Suprapubic skin (tissue), 4 donors: ENCODE measurements around the gene ELP5. TPM values are rescaled to one million over a fixed set of nuclear protein-coding genes. Genes with fewer than 3 reads are reported as not detected.

Experiments used
- DNase-seq, 2 donors: peaks; one replicate each; pipeline ENCODE4 v3.0.0-alpha.2; 2019; ENCODE audit warnings: low spot score in 2 of 2
- H3K27ac ChIP-seq: fragments of 200-600 bp; sonication (generic); one replicate; pipeline ENCODE4 v1.5.1; 2019
- H3K27me3 ChIP-seq: fragments of 200-600 bp; sonication (generic); one replicate; pipeline ENCODE4 v1.5.1; 2019
- H3K36me3 ChIP-seq: fragments of 200-600 bp; sonication (generic); one replicate; pipeline ENCODE4 v1.5.1; 2019
- H3K4me1 ChIP-seq: fragments of 200-600 bp; sonication (generic); one replicate; pipeline ENCODE4 v1.5.1; 2019
- H3K4me3 ChIP-seq: fragments of 200-600 bp; sonication (generic); one replicate; pipeline ENCODE4 v1.5.1; 2019; ENCODE audit warnings: mild to moderate bottlenecking
- H3K9me3 ChIP-seq: fragments of 200-600 bp; sonication (generic); one replicate; pipeline ENCODE4 v1.5.1; 2019
- CTCF ChIP-seq, 2 donors: fragments of 200-600 bp in 1 of 2; fragments of 450-650 bp in 1 of 2; sonication (generic) in 1 of 2; IDR thresholded peaks; one replicate each; pipeline ENCODE4 v1.5.1; 2016 to 2019; ENCODE audit warnings: antibody characterized with exemption in 2 of 2, mild to moderate bottlenecking in 1 of 2, moderate library complexity in 1 of 2
- EP300 ChIP-seq: sonication (generic); formaldehyde crosslinking; IDR thresholded peaks from one replicate; pipeline ENCODE4 v1.6.1; 2017; ENCODE audit warnings: antibody characterized with exemption
- POLR2A ChIP-seq, 2 donors: fragments of 450-650 bp; IDR thresholded peaks; one replicate each; pipeline ENCODE4 v1.6.1; 2017; ENCODE audit warnings: antibody characterized with exemption in 2 of 2, mild to moderate bottlenecking in 2 of 2, moderate library complexity in 2 of 2
- POLR2AphosphoS5 ChIP-seq, 3 donors: sonication (generic); formaldehyde crosslinking; IDR thresholded peaks; one replicate each; pipeline ENCODE4 v1.6.1; 2017; ENCODE audit warnings: antibody characterized with exemption in 3 of 3
- WGBS: methylation state at CpG from one replicate; pipeline ENCODE4 v1.1.5; 2018; 5-methylcytosine and 5-hydroxymethylcytosine counted together
- total RNA-seq, 4 donors: library from RNA; depleted of rRNA; stranded (reverse); fragments of >200 nt; gene quantifications; one replicate each; pipeline ENCODE4 v1.1.0, GENCODE V29; 2016

The ELP5 gene
- total RNA-seq, 4 donors from 2014 or later: 13.6 to 29.7 (median 20.3) TPM

GRCh38 chr17:7229504-7229903 lies 22.5 kb upstream of the ELP5 start:
- no peak overlapping the region for H3K27ac ChIP-seq

GRCh38 chr17:7232114-7232513 lies 19.9 kb upstream of the ELP5 start:
- whole genome bisulfite sequencing: 79% methylated on average over 5 of the region's 5 CpGs
- Histone ChIP-seq H3K9me3 (no peaks in the 10 kb centered on the region), H3K4me1 (peaks cover 63% of the 10 kb centered on the region), H3K4me3 (no peak overlapping the region), H3K36me3 (peaks cover 23% of the 10 kb centered on the region), H3K27me3 (no peaks in the 10 kb centered on the region), H3K27ac (no peak overlapping the region)
- DNase-seq: no peak
- no peak for TF ChIP-seq POLR2A (IDR thresholded peaks at IDR 0.05)
- no peak for TF ChIP-seq EP300
- TF ChIP-seq POLR2AphosphoS5 (IDR thresholded peaks at IDR 0.05): no peak
- no peak for TF ChIP-seq CTCF (IDR thresholded peaks at IDR 0.05)

More at GRCh38 chr17:7229504-7229903, 22.5 kb upstream of the ELP5 start:
- Histone ChIP-seq H3K4me3 (no peak overlapping the region), H3K27me3 (no peaks in the 10 kb centered on the region), H3K36me3 (peaks cover 50% of the 10 kb centered on the region), H3K9me3 (no peaks in the 10 kb centered on the region), H3K4me1 (peaks cover 38% of the 10 kb centered on the region)
- WGBS: 95% methylated on average over 19 of the region's 19 CpGs
- DNase-seq: no peak
- TF ChIP-seq POLR2A (IDR thresholded peaks at IDR 0.05) (no peak), CTCF (IDR thresholded peaks at IDR 0.05) (no peak), POLR2AphosphoS5 (IDR thresholded peaks at IDR 0.05) (no peak)

GRCh38 chr17:7233701-7234082 lies 18.3 kb upstream of the ELP5 start:
- Histone ChIP-seq H3K27me3 (no peaks in the 10 kb centered on the region), H3K27ac (peak overlapping the region; percentile 87), H3K4me1 (peaks cover 66% of the 10 kb centered on the region), H3K36me3 (peaks cover 12% of the 10 kb centered on the region), H3K4me3 (peak overlapping the region; percentile 83), H3K9me3 (no peaks in the 10 kb centered on the region)
- WGBS: 0% methylated on average over 9 of the region's 9 CpGs
- no peak for DNase-seq
- TF ChIP-seq CTCF (IDR thresholded peaks at IDR 0.05) (no peak), POLR2AphosphoS5 (IDR thresholded peaks at IDR 0.05) (no peak), POLR2A (IDR thresholded peaks at IDR 0.05) (no peak), EP300 (no peak)

- TF ChIP-seq POLR2AphosphoS5 (IDR thresholded peaks at IDR 0.05): peak in 2 of 3 donors; percentile 76 to 85
- peak in 1 of 2 donors; percentile 65 for TF ChIP-seq POLR2A (IDR thresholded peaks at IDR 0.05)
- TF ChIP-seq EP300: no peak
- Histone ChIP-seq H3K27me3 (no peaks in the 10 kb centered on the region), H3K4me1 (peaks cover 64% of the 10 kb centered on the region), H3K27ac (peak within 1 kb of the TSS; percentile 87), H3K36me3 (peaks cover 6% of the 10 kb centered on the region), H3K9me3 (no peaks in the 10 kb centered on the region), H3K4me3 (peak within 1 kb of the TSS; percentile 83)
- DNase-seq: peak; percentile 98 to 99
- WGBS: 2% methylated on average over 13 of the region's 72 CpGs
Observed at GRCh38 chr17:7234083-7234951, 17.7 kb upstream of the ELP5 start, which contains the start of gene DVL2. Gene DVL2 (minus strand): TSS chr17:7234517. CDS start chr17:7234262, 255 bp downstream.

GRCh38 chr17:7235693-7236665 lies 16.0 kb upstream of the ELP5 start:
- Histone ChIP-seq H3K4me1 (peaks cover 71% of the 10 kb centered on the region), H3K27me3 (no peaks in the 10 kb centered on the region)
- WGBS: 79% methylated on average over 22 of the region's 22 CpGs

More at GRCh38 chr17:7235693-7236665, 16.0 kb upstream of the ELP5 start:
- H3K4me3 ChIP-seq: no peak overlapping the region
- no peaks in the 10 kb centered on the region for H3K9me3 ChIP-seq
- peak in 1 of 2 donors; percentile 58 for DNase-seq
- peaks cover 9% of the 10 kb centered on the region for H3K36me3 ChIP-seq
- H3K27ac ChIP-seq: no peak overlapping the region
- TF ChIP-seq POLR2AphosphoS5 (IDR thresholded peaks at IDR 0.05): no peak
